GM12891 (cell line): Measurements from ENCODE around the gene HLA-DOB.
A peak's percentile ranks its signal among the peaks of the same experiment; 100 is the strongest.

Source experiments
- DNase-seq: peaks from one replicate; pipeline ENCODE4 v3.0.0; 2011; ENCODE audit warnings: low spot score; ENCODE audit not compliant: insufficient read length
- FAIRE-seq: peaks from 2 replicates; lab custom pipeline; 2011; peaks lifted over from hg19 to GRCh38; lab: Jason Lieb, UNC
- PAX5 ChIP-seq: IDR thresholded peaks from 2 replicates; pipeline ENCODE4 v1.6.1; 2011; ENCODE audit warnings: low read length, moderate library complexity, mild to moderate bottlenecking; ENCODE audit not compliant: insufficient read depth, severe bottlenecking
- POLR2A ChIP-seq: IDR thresholded peaks from 2 replicates; pipeline ENCODE4 v1.6.1; 2011; ENCODE audit warnings: low read depth, low read length, control low read depth
- POLR2AphosphoS5 ChIP-seq: IDR thresholded peaks from 2 replicates; pipeline ENCODE4 v1.6.1; 2011; ENCODE audit warnings: low read depth, low read length, control low read depth
- POU2F2 ChIP-seq: IDR thresholded peaks from 2 replicates; pipeline ENCODE4 v1.6.1; 2011; ENCODE audit warnings: low read depth, mild to moderate bottlenecking, control low read depth, low read length, moderate library complexity
- SPI1 ChIP-seq: IDR thresholded peaks from 2 replicates; pipeline ENCODE4 v1.6.1; 2011; ENCODE audit warnings: low read depth, low read length, control low read depth
- TAF1 ChIP-seq: IDR thresholded peaks from 2 replicates; pipeline ENCODE4 v1.6.1; 2011; ENCODE audit warnings: low read depth, low read length, control low read depth

Gene HLA-DOB

GRCh38 chr6:32836873-32837272 is 20.1 kb upstream of the HLA-DOB start:
- DNase-seq (no peak), FAIRE-seq (no peak)
- TF ChIP-seq TAF1, result no peak

DNA sequence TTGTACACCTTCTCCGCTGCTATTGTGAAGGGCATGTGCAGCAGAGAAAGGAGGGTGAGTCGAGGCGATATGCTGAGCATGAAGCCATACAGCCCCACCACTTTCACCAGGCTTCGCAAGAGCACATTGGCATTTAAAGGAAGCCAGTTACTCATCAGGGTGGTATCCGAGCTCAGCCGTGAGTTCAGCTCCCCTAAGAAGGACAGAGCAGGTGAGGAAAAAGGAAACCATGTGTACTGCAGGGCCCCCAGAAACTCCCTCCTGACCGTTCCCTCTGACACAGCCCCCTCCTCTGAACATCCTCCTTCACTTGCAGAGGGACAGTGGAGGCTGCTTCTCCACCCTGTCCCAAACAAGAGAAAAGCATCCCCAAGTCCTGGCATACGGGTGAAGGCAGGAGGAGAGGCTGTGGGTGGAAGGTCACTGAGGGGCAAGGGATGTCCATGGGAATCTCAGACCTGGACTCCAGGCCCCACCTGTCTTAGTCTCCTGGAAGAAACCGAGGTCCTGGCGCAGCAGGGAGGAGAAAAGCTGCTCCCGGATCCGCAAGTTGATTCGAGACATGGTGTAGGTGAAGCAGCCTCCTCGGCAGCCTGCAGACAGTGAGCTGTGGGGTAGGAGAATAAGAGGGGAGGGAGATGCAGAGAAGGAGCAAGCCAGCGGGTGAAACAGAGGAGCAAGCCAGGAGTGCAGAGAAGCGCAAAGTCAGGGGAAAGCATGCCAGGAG is 18.5 kb upstream of the HLA-DOB start:
- TF ChIP-seq POLR2AphosphoS5 (no peak), PAX5 (no peak), POLR2A (no peak), POU2F2 (no peak), TAF1 (no peak), SPI1 (no peak)
- DNase-seq (no peak), FAIRE-seq (no peak)

DNA sequence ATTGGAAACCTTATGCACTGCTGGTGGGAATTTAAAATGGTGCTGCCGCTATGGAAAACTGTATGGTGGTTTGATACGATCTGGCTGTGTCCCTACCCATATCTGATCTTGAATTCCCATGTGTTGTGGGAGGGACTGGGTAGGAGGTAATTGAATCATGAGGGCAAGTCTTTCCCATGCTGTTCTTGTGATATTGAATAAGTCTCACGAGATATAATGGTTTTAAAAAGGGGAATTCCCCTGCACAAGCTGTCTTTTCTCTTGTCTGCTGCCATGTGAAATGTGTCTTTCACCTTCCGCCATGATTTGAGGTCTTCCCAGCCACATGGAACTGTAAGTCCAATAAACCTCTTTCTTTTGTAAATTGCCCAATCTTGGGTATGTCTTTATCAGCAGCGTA is 16.9 kb upstream of the HLA-DOB start:
- FAIRE-seq (peak; percentile 16), DNase-seq (no peak)
- no peak for TF ChIP-seq TAF1
- TF ChIP-seq POLR2AphosphoS5, result no peak
- no peak for TF ChIP-seq PAX5
- no peak for TF ChIP-seq POU2F2
- TF ChIP-seq SPI1, result no peak
- no peak for TF ChIP-seq POLR2A

DNA sequence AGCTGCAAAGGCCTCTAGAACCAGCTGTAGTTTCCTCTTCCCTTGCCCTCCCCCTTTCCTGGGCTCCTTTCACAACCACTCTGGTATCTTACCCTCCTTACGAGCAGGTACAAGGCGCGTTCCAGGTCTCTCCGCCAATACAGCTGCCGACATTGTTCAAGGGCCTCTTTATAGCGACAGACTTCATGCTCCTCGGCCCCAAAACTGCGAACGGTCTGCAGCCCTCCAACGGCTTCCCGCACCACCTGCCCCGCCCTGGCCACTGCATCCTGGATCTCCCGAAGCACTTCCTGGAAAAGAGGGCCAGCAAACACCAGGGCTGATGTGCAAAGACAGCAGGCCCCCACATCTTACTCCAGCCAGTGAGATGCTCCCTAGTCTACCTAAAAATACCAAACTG is 15.7 kb upstream of the HLA-DOB start:
- DNase-seq (no peak), FAIRE-seq (no peak)
- TF ChIP-seq POLR2A, result no peak
- no peak for TF ChIP-seq PAX5
- TF ChIP-seq TAF1, result no peak

DNA sequence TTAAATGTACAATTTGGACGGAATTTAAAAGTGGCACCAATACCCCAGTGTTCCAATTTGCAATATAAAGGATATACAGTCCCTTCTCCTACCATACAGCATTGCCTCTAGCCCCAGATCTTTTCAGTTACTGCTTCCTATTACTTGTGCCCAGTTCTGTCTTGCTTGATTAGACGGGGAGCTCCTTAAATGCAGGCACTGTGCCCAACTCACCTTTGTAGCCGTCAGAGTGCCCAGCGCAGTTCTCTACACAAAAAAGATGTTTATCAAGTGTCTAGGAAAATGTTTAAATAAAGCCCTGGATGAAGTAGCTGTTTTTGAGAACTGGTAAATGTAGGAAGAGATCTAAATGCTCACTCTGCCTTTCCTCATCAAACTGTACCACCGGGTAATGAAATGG is 14.1 kb upstream of the HLA-DOB start:
- FAIRE-seq, result no peak
- no peak for TF ChIP-seq PAX5
- no peak for TF ChIP-seq POLR2AphosphoS5
- no peak for TF ChIP-seq POLR2A
- TF ChIP-seq POU2F2, result no peak
- no peak for TF ChIP-seq SPI1
- TF ChIP-seq TAF1, result no peak

GRCh38 chr6:32830017-32830416 is 13.2 kb upstream of the HLA-DOB start:
- DNase-seq (no peak), FAIRE-seq (no peak)
- TF ChIP-seq PAX5, result no peak
- no peak for TF ChIP-seq POU2F2
- no peak for TF ChIP-seq POLR2A
- no peak for TF ChIP-seq TAF1
- TF ChIP-seq SPI1, result no peak
- no peak for TF ChIP-seq POLR2AphosphoS5

More for the DNA sequence above, 14.1 kb upstream of the HLA-DOB start:
- DNase-seq, result no peak

- no peak for TF ChIP-seq SPI1
- TF ChIP-seq POLR2A, result no peak
- TF ChIP-seq POLR2AphosphoS5, result no peak
- no peak for TF ChIP-seq PAX5
- no peak for TF ChIP-seq TAF1
- no peak for TF ChIP-seq POU2F2
- DNase-seq, result no peak
- no peak for FAIRE-seq
Measured at GRCh38 chr6:32829495-32829894, 12.7 kb upstream of the HLA-DOB start.

DNA sequence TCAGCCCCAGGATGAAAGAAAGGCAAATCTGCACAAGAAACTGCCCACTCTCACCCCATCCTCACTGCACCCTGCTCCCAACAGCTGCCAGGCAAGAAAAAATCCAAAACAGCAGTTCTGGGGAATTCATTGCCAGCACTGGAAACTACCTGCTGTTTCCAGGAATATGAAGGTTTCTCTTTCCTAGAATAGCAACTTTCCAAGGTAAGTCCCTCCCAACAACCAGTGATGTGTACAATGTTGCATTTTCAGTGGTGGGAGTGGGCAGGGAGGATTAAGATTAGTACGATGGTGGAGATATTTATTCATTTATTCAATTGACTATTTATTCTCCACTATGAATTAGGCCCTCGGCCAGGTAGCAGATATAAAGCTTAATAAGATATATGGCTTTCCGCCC is 10.2 kb upstream of the HLA-DOB start:
- DNase-seq (no peak), FAIRE-seq (no peak)
- TF ChIP-seq POLR2A (no peak), SPI1 (no peak), POU2F2 (no peak), TAF1 (no peak), POLR2AphosphoS5 (no peak), PAX5 (no peak)

GRCh38 chr6:32825966-32826365 is 9.2 kb upstream of the HLA-DOB start:
- TF ChIP-seq POLR2A, result no peak
- no peak for DNase-seq
- no peak for FAIRE-seq

DNA sequence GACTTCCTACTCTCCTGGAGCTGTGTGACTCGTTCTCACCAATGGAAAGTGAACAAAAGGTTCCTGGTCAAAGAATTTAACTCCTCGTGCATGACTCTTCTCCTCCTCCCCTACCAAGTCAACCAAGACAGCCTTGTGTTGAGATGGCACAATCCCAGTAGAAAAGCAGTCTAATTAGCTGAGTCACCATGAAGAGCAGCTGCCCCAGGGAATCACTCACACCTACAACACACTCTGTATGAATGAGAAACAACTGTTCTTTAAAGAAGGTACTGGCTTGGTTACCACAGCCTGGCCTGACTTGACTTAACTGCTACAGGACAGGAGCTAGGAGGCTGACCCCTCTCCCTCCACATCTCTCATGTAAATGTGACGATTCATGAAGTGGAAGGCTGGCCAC is 2.9 kb upstream of the HLA-DOB start:
- TF ChIP-seq PAX5 (no peak), POU2F2 (no peak), POLR2AphosphoS5 (no peak)
- FAIRE-seq (peak; percentile 55), DNase-seq (no peak)

DNA sequence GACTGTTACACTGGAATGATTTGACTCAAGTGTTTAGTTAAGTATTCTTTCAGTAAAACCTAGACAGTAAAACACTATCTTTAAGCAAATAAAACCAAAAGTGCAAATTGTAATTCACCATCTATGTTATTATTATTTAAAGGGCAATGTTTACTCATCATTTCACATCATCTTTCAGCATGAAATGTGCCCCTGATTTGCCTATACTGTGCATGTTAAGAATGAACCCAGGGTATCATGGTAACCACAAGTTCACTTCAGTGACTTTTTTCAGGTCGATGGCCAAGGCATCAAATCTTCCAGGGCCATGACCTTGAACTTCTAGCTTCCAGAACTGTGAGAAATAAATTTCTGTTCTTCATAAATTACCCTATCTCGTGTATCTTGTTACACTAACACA is 2.1 kb upstream of the HLA-DOB start:
- DNase-seq (no peak), FAIRE-seq (peak; percentile 38)
- TF ChIP-seq POLR2AphosphoS5 (no peak), POU2F2 (no peak), SPI1 (no peak), PAX5 (no peak), TAF1 (no peak), POLR2A (no peak)
